ENCODE results near the gene SLC35E2B.
A peak's percentile ranks its signal among the peaks of the same experiment; 100 is the strongest.
"Not testable (repeated sequence)": the region's sequence is repeated elsewhere in the genome, so short reads cannot be mapped to it uniquely, and the experiment has no call there.

Gene SLC35E2B

GRCh38 chr1:1674806-1675205 is 17.8 kb downstream of the SLC35E2B start:
- not testable (repeated sequence) for DNase-seq (ENCODE audit: low read depth in 2 of 2)

- DNase-seq (ENCODE audit: low read depth in 2 of 2): no peak
These were observed 20.2 kb downstream of the SLC35E2B start for GRCh38 chr1:1672181-1672965.

- DNase-seq (ENCODE audit: low read depth in 2 of 2): no peak
These were observed 21.1 kb downstream of the SLC35E2B start for GRCh38 chr1:1671365-1672119.

- DNase-seq (ENCODE audit: low read depth in 2 of 2): no peak
These were observed 21.7 kb downstream of the SLC35E2B start for GRCh38 chr1:1670866-1671265.

- no peak for DNase-seq (ENCODE audit: low read depth in 2 of 2)
These were observed 22.8 kb downstream of the SLC35E2B start for GRCh38 chr1:1669468-1670440.

DNA sequence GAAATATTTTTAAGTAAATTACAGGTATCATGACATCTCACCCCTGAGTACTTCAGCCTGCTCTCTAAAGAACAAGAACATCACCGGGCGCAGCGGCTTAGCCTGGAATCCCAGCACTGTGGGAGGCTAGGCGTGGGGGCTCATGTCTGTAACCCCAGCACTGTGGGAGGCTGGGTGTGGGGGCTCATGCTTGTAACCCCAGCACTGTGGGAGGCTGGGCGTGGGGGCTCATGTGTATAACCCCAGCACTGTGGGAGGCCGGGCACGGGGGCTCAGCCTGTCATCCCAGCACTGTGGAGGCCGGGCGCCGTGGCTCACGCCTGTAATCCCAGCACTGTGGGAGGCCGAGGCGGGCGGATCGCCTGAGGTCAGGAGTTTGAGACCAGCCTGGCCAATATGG is 26.1 kb downstream of the SLC35E2B start:
- DNase-seq (ENCODE audit: low read depth in 2 of 2): no peak

DNA sequence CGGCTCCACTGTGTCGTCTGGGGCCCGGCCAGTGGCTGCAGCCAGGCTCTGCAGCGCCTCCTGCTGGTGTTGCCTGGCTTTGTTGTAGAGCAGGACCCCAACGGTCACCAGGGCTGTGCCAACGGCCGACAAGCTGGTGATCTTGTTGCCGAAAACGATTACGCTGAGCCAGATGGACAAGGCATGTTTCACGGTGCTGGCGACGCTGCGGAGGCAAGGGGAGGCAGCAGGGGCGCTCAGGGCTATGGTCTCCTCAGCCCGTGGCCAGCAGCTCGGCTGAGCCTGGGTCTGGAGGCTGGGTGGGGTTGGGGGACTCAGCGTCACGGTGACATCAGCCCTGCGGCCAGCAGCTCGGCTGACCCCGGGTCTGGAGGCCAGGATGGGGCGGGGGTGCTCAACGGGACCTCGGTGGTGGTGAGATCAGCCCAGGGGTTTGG is 26.8 kb downstream of the SLC35E2B start:
- DNase-seq (ENCODE audit: low read depth in 2 of 2): peak in 1 of 2 experiments; percentile 24

GRCh38 chr1:1664941-1665814 is 27.4 kb downstream of the SLC35E2B start:
- no peak for DNase-seq (ENCODE audit: low read depth in 2 of 2)

DNA sequence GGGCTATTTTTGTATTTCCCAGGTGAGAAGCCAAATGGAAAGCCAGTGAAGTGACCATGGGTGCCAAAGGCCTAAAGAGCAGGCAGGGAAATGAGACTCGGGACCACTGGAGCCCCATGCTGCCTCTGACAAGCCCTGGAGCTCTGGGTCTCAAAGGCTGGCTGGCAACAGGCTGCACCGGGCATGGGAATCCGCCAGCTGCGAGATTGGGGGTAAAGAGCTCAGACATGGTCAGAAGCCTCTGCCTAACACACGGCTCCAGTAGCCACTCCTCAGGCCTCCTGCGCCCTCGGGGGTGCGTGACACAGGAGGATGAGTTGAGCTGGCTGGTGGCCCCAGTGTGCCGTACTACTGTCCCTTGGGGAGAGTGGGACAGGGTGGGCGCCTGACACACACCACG is 28.3 kb downstream of the SLC35E2B start:
- DNase-seq (ENCODE audit: low read depth in 2 of 2): not testable (repeated sequence)

DNA sequence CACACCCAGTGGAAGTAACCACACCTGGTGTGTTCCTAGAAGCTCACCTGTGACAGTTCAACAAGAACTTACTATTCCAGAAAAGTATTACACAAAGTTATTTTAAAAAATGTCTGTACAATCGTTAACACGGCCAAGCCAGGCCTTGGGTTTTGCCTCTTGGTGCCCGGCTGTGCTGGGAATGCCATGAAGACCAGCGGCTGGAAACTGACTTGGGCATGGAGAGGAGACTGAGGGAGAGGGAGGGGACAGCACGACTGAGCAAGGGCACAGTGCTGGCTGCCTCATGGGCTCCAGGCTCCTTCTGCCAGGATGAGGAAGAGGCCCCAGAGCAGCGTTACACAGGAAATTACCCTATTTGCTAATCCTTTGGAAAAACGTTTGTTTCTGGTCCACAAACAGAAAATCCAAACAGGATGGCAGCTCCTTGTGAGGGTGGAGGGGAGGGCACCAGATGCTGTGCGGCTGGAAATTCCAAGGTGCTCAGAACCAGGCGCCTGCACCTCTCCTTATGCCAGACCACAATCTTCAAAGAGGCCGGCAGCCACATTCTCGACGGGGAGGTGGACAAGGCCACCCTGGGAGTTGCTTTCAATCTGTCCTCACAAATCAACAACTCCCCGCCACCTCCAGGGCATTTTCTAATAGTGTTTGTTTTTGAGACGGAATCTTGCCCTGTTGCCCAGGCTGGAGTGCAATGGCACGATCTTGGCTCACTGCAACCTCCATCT is 29.6 kb downstream of the SLC35E2B start:
- DNase-seq (ENCODE audit: low read depth in 2 of 2): not testable (repeated sequence)

- DNase-seq (ENCODE audit: low read depth in 2 of 2): not testable (repeated sequence)
These were observed 30.2 kb downstream of the SLC35E2B start for GRCh38 chr1:1662392-1662791.

DNA sequence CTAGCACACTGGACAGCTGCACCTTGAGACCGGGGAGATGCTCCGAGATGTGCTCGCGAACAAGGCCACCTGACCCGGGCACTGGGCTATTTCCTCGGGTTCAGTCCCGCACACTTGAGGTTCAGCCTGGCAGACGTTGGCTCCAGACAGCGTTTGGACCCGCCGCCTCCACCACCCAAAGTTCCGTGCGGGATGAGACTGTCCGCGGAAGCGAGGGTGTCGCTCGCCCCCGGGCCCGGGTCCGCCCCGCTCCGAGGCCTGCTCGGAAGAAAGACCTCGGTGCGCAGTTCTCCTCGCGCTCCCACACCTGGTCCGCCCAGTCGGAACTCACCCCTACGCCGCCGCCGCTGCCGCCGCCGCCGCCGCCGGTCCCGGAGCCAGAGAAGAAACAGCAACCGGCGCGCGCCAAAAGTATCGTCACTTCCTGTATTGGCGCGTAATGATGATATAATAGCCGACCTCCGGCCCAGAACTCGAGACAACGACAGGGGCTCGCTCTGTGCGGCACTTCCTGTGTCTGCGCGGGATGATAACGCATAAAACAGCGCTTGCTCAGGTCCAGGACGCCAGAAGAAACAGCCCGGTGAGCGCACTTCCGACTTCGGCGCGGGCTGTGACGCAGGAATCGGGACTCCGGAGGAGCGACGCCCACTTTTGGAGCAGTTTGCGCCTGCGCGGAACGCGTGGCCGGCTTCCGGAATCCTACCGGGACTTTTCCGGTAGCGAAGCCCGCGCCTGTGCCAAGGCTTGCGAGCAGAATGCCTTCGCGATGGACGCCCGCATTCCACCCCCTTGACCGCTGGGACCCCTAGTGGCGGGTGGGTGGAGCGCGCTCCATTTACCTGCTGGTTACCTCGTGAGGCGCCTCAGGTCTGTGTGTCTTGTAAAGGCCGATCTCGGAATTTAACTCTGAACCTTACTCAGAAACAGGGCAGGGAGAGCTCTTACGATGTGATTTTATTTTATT is 33.7 kb downstream of the SLC35E2B start, which contains the start of gene CDK11B:
TSS of gene CDK11B (minus strand) at position 422 of the 967 bp plus-strand sequence. CDS start 1,519 bp downstream, outside the sequence.
- peak; percentile 97 to 98 for DNase-seq (ENCODE audit: low read depth in 2 of 2)

- DNase-seq (ENCODE audit: low read depth in 2 of 2): not testable (repeated sequence)
These were observed 44.3 kb downstream of the SLC35E2B start for GRCh38 chr1:1648265-1648664.

- DNase-seq (ENCODE audit: low read depth in 2 of 2): not testable (repeated sequence)
These were observed 44.9 kb downstream of the SLC35E2B start for GRCh38 chr1:1647567-1648241.

GRCh38 chr1:1646326-1646725 is 46.3 kb downstream of the SLC35E2B start:
- not testable (repeated sequence) for DNase-seq (ENCODE audit: low read depth in 2 of 2)

DNA sequence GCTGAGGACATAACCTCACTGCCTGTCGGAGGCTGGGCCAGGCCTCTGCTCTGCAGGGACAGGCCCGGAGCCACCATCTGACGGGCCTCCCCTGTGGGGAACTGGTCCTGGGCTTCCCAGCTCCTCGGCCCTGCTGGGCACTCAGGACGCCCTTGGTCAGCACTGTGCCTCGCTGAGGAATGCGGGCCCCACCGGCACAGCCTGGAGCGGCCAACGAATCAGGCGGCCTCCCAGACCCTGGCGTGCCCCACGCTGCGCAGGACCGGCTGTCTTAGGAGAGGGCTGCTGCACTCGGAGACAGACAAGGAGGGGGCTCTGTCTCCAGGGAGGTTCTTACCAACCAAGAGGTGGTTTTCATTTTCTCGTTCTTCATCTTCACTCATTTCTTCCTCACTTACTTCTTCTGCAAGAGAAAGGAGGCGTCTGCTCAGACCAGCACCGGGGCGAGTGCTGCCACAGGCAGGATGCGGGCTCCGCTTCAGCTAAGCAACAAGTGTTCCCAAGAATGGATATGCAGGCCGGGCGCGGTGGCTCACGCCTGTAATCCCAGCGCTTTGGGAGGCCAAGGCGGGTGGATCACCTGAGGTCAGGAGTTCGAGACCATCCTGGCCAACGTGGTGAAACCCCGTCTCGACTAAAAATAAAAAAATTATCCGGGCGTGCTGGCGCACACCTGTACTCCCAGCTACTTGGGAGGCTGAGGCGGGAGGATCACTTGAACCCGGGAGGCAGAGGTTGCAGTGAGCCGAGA is 51.7 kb downstream of the SLC35E2B start:
- not testable (repeated sequence) for DNase-seq (ENCODE audit: low read depth in 2 of 2)

DNA sequence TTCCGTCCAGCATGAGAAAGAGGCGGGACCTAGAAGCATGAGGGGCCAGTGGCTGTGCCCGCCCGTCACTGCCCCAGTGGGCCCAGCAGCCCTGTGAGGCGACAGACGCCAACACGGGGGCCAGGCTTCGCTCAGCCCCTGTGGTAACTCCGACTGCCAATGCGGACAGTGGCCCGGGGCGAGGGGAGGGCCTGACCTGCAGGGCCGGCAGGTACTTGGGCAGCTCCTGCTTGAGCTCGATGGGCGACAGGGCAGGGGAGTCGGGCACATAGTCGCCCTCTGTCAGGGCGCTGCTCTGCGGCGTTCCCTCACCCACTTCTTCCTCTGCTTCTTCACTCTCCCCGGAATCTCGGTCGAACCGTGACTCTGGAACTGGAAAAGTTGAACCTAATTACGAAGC is 52.5 kb downstream of the SLC35E2B start:
- DNase-seq (ENCODE audit: low read depth in 2 of 2): not testable (repeated sequence)
